ENCODE data around the gene NCBP1.

Gene NCBP1

GRCh38 chr9:97705354-97705950, 71.8 kb downstream of the NCBP1 start:
- Mint-ChIP-seq H3K4me3 (no peak overlapping the region), H3K27ac (no peak overlapping the region), H3K4me1 (ENCODE audit: low read depth) (peaks cover 49% of the 10 kb centered on the region), H3K36me3 (ENCODE audit: low read depth) (no peaks in the 10 kb centered on the region), H3K27me3 (peaks cover 23% of the 10 kb centered on the region), H3K9me3 (no peaks in the 10 kb centered on the region)

GRCh38 chr9:97706246-97706645, 72.6 kb downstream of the NCBP1 start:
- H3K9me3 Mint-ChIP-seq, result no peaks in the 10 kb centered on the region
- H3K36me3 Mint-ChIP-seq (ENCODE audit: low read depth), result no peaks in the 10 kb centered on the region
- peaks cover 25% of the 10 kb centered on the region for H3K27me3 Mint-ChIP-seq
- H3K4me3 Mint-ChIP-seq, result no peak overlapping the region
- H3K4me1 Mint-ChIP-seq (ENCODE audit: low read depth), result peaks cover 48% of the 10 kb centered on the region
- no peak overlapping the region for H3K27ac Mint-ChIP-seq

DNA sequence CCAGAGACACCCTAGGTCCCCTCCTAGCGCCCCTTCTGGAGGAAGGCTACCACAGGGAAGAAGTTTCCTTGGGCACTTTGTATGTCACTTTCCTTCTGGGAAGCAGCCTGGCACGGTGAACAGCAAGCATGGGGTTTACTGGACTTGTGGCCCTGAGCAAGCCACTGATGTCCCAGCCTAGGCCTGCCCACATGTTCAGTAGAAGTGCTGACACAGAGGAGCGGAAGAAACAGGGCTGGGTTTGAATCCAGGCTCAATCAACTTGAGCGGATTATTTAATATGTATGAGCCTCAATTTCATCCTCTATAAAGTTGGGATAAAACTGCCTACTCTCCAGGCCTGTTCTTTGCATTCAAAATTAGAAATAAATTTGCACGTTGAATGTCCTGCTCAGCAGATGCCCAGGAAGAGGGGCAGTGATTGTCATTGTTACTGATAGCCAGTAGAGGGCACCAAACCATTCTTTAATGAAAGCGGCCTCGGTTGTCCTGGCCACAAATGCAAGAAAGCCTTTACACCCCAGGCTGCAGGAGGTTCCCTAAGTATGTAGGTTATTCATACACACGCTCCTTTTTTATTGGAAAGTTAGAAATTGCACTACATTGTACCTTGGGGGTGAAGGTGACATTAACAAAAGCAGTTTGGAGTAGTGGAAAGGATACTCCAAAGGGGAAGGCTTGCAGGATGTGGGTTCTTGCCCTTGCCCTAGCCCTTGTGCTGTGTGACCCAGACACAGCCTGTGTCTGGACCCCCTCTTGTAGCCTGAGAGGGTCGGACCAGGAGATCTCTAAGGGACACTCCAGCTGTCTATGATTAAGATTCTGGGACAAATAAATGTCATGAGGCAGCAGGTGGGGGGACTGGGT, 77.0 kb downstream of the NCBP1 start:
- no peaks in the 10 kb centered on the region for H3K36me3 Mint-ChIP-seq (ENCODE audit: low read depth)
- peaks cover 32% of the 10 kb centered on the region for H3K27me3 Mint-ChIP-seq
- H3K9me3 Mint-ChIP-seq, result no peaks in the 10 kb centered on the region
- no peak overlapping the region for H3K27ac Mint-ChIP-seq
- H3K4me1 Mint-ChIP-seq (ENCODE audit: low read depth), result peaks cover 26% of the 10 kb centered on the region
- H3K4me3 Mint-ChIP-seq, result no peak overlapping the region

DNA sequence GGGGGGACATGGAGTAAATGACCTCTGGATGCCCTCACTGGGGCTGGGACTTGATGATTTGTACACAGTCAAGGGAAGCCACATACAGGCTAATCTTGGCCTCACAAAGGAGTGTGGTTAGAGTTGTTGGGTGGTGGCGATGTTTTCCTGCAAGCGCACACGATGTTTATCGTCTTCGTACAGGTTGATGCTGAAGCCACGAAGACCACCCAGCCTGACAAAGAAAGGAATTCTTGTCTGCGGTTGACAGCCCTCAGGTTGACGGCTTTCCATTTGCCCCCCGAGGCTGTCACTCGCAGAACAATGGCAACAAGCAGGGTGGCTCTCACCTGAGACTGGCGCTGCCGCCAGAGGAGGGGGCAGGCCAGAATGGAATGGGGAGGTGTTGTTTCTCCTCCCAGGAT, 77.6 kb downstream of the NCBP1 start:
- Mint-ChIP-seq H3K27me3 (peaks cover 32% of the 10 kb centered on the region), H3K4me1 (ENCODE audit: low read depth) (peaks cover 21% of the 10 kb centered on the region), H3K4me3 (no peak overlapping the region), H3K9me3 (no peaks in the 10 kb centered on the region), H3K27ac (no peak overlapping the region), H3K36me3 (ENCODE audit: low read depth) (no peaks in the 10 kb centered on the region)

DNA sequence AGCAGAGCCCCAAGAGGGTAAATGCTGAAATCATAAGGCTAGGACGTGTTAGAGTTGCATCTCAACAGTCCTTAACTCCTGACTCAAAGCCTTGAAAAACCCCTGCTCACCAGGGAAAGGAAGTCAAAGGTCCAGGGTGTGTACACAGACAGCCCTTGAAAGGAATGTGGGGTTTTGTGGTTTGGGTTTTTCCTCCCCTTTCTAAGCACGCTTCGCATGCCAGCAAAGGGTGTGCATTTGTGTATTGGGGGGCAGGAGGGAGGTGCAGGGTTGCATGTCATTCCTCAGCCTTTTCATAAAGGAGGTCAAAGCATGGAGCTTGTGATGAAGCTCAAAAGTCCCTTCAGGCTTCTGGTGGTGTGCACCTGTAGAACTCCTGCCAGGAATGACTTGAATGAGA, 80.8 kb downstream of the NCBP1 start:
- no peak overlapping the region for H3K27ac Mint-ChIP-seq
- H3K4me3 Mint-ChIP-seq, result no peak overlapping the region
- H3K27me3 Mint-ChIP-seq, result peaks cover 11% of the 10 kb centered on the region
- no peaks in the 10 kb centered on the region for H3K9me3 Mint-ChIP-seq
- H3K4me1 Mint-ChIP-seq (ENCODE audit: low read depth), result peaks cover 21% of the 10 kb centered on the region
- H3K36me3 Mint-ChIP-seq (ENCODE audit: low read depth), result no peaks in the 10 kb centered on the region

GRCh38 chr9:97717866-97718265, 84.2 kb downstream of the NCBP1 start:
- Mint-ChIP-seq H3K27ac (no peak overlapping the region), H3K4me3 (no peak overlapping the region), H3K27me3 (peaks cover 8% of the 10 kb centered on the region), H3K4me1 (ENCODE audit: low read depth) (peaks cover 12% of the 10 kb centered on the region), H3K9me3 (peaks cover 5% of the 10 kb centered on the region), H3K36me3 (ENCODE audit: low read depth) (no peaks in the 10 kb centered on the region)

DNA sequence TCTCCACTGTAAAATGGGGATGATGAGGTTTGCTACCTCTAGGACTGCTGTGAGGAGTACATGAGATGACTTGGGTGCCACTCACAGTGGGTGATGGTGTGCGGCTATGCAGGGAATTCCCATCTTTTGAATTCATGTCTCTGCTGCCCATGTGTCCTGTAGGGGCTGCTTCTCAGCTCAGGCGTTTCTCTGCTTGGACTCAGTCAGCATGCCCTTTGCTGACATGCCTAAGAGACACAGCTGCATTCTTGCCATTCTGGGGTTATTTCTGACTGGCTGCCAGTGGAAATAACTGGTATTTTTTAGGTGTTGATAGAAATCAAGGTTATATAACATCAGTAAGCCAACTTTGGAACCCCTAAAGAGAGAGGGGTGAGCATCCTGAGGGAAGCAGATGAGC, 87.8 kb downstream of the NCBP1 start:
- H3K4me1 Mint-ChIP-seq (ENCODE audit: low read depth), result no peaks in the 10 kb centered on the region
- no peaks in the 10 kb centered on the region for H3K36me3 Mint-ChIP-seq (ENCODE audit: low read depth)
- peaks cover 15% of the 10 kb centered on the region for H3K27me3 Mint-ChIP-seq
- H3K27ac Mint-ChIP-seq, result no peak overlapping the region
- peaks cover 5% of the 10 kb centered on the region for H3K9me3 Mint-ChIP-seq
- H3K4me3 Mint-ChIP-seq, result no peak overlapping the region

GRCh38 chr9:97722331-97722730, 88.7 kb downstream of the NCBP1 start:
- no peaks in the 10 kb centered on the region for H3K36me3 Mint-ChIP-seq (ENCODE audit: low read depth)
- H3K4me3 Mint-ChIP-seq, result no peak overlapping the region
- H3K27ac Mint-ChIP-seq, result no peak overlapping the region
- no peaks in the 10 kb centered on the region for H3K4me1 Mint-ChIP-seq (ENCODE audit: low read depth)
- H3K27me3 Mint-ChIP-seq, result peaks cover 15% of the 10 kb centered on the region
- H3K9me3 Mint-ChIP-seq, result peaks cover 5% of the 10 kb centered on the region

All from stimulated activated naive CD8-positive, alpha-beta T cell treated with anti-CD3 and anti-CD28 coated beads, Interleukin-15, Interleukin-2, amounts not matched to agents 100 ng/mL and 50 ng/mL, for 24 hours (primary cell).